ENCODE measurements around the gene ERC1. TPM values are rescaled to one million over a fixed set of nuclear protein-coding genes. Genes with fewer than 3 reads are reported as not detected.

The ERC1 gene
- total and polyA plus RNA-seq, 9 of the 15 experiments (the other 6 are each of a cell fraction or from before 2014, with no cell fraction given), result 0.74 to 11.8 (median 4.8) TPM

DNA sequence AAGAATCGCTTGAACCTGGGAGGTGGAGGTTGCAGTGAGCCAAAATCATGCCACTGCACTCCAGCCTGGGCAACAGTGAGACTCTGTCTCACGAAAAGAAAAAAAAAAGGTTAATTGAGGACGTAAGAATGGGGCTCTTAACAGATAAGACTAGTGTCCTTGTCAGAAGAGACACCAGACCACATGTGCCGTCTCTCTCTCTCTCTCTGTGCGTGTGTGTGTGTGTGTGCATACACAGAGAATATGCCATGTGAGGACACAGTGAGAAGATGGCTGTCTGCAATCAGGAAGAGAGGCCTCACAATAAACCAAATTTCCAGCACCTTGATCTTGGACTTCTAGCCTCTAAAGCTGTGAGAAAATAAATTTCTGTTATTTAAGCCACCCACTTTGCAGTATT is 11.7 kb upstream of the ERC1 start (continued):
- TF ChIP-seq, protein P1, sequence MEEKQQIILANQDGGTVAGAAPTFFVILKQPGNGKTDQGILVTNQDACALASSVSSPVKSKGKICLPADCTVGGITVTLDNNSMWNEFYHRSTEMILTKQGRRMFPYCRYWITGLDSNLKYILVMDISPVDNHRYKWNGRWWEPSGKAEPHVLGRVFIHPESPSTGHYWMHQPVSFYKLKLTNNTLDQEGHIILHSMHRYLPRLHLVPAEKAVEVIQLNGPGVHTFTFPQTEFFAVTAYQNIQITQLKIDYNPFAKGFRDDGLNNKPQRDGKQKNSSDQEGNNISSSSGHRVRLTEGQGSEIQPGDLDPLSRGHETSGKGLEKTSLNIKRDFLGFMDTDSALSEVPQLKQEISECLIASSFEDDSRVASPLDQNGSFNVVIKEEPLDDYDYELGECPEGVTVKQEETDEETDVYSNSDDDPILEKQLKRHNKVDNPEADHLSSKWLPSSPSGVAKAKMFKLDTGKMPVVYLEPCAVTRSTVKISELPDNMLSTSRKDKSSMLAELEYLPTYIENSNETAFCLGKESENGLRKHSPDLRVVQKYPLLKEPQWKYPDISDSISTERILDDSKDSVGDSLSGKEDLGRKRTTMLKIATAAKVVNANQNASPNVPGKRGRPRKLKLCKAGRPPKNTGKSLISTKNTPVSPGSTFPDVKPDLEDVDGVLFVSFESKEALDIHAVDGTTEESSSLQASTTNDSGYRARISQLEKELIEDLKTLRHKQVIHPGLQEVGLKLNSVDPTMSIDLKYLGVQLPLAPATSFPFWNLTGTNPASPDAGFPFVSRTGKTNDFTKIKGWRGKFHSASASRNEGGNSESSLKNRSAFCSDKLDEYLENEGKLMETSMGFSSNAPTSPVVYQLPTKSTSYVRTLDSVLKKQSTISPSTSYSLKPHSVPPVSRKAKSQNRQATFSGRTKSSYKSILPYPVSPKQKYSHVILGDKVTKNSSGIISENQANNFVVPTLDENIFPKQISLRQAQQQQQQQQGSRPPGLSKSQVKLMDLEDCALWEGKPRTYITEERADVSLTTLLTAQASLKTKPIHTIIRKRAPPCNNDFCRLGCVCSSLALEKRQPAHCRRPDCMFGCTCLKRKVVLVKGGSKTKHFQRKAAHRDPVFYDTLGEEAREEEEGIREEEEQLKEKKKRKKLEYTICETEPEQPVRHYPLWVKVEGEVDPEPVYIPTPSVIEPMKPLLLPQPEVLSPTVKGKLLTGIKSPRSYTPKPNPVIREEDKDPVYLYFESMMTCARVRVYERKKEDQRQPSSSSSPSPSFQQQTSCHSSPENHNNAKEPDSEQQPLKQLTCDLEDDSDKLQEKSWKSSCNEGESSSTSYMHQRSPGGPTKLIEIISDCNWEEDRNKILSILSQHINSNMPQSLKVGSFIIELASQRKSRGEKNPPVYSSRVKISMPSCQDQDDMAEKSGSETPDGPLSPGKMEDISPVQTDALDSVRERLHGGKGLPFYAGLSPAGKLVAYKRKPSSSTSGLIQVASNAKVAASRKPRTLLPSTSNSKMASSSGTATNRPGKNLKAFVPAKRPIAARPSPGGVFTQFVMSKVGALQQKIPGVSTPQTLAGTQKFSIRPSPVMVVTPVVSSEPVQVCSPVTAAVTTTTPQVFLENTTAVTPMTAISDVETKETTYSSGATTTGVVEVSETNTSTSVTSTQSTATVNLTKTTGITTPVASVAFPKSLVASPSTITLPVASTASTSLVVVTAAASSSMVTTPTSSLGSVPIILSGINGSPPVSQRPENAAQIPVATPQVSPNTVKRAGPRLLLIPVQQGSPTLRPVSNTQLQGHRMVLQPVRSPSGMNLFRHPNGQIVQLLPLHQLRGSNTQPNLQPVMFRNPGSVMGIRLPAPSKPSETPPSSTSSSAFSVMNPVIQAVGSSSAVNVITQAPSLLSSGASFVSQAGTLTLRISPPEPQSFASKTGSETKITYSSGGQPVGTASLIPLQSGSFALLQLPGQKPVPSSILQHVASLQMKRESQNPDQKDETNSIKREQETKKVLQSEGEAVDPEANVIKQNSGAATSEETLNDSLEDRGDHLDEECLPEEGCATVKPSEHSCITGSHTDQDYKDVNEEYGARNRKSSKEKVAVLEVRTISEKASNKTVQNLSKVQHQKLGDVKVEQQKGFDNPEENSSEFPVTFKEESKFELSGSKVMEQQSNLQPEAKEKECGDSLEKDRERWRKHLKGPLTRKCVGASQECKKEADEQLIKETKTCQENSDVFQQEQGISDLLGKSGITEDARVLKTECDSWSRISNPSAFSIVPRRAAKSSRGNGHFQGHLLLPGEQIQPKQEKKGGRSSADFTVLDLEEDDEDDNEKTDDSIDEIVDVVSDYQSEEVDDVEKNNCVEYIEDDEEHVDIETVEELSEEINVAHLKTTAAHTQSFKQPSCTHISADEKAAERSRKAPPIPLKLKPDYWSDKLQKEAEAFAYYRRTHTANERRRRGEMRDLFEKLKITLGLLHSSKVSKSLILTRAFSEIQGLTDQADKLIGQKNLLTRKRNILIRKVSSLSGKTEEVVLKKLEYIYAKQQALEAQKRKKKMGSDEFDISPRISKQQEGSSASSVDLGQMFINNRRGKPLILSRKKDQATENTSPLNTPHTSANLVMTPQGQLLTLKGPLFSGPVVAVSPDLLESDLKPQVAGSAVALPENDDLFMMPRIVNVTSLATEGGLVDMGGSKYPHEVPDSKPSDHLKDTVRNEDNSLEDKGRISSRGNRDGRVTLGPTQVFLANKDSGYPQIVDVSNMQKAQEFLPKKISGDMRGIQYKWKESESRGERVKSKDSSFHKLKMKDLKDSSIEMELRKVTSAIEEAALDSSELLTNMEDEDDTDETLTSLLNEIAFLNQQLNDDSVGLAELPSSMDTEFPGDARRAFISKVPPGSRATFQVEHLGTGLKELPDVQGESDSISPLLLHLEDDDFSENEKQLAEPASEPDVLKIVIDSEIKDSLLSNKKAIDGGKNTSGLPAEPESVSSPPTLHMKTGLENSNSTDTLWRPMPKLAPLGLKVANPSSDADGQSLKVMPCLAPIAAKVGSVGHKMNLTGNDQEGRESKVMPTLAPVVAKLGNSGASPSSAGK (IDR thresholded peaks at IDR 0.05), result no peak

All from K562 (cell line).